ENCODE results near the gene RRP9.

DNA sequence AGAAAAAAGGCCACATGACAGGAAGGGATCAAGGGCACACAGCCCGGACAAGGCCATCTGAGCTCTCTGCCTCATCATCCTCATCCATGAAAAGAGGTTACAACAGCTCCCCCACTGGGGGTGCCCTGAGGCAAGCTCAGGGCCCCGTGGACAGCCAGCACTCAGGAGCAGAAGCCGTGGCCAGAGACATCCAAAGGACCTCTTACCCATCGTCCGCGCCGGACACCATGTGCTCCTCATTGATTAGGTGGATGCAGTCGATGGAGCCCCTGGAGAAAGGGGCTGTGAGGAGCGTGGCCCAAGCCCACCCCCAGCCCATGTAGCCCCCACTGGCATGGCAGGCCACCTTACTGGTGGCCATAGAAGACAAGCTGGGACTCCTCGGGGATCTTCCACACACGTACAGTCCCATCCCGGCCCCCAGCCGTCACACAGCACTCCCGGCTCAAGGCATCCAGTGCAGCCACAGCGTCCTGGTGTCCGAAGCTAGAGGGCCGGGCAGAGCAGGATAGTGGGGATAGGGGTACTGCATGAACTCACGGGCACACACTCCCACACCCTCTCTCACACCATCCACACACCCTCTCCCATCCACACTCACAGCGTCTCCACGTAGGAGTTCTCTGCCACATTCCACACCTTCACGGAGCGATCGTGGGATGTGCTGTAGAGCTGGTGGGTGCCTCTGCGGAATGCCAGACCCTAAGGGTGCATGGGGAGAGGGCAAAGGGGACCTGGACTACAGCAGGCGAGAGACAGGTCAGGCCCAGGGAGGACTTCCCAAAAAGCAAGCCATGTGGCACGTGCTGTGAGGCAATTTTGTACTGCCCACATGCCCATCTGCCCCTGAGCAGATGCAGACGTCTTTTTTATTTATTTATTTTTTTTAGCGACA lies 6.5 kb downstream of the RRP9 start:
- TF ChIP-seq, protein P1, sequence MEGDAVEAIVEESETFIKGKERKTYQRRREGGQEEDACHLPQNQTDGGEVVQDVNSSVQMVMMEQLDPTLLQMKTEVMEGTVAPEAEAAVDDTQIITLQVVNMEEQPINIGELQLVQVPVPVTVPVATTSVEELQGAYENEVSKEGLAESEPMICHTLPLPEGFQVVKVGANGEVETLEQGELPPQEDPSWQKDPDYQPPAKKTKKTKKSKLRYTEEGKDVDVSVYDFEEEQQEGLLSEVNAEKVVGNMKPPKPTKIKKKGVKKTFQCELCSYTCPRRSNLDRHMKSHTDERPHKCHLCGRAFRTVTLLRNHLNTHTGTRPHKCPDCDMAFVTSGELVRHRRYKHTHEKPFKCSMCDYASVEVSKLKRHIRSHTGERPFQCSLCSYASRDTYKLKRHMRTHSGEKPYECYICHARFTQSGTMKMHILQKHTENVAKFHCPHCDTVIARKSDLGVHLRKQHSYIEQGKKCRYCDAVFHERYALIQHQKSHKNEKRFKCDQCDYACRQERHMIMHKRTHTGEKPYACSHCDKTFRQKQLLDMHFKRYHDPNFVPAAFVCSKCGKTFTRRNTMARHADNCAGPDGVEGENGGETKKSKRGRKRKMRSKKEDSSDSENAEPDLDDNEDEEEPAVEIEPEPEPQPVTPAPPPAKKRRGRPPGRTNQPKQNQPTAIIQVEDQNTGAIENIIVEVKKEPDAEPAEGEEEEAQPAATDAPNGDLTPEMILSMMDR (conservative IDR thresholded peaks at IDR 0.05; ENCODE audit: low read length), result no peak
- no peak for TF ChIP-seq EZH2phosphoT487 (IDR thresholded peaks at IDR 0.05; ENCODE audit: borderline replicate concordance)

Data from Loucy (cell line).